ENCODE measurements around the gene CRHBP. TPM values are rescaled to one million over a fixed set of nuclear protein-coding genes. Genes with fewer than 3 reads are reported as not detected.

CRHBP gene
- total RNA-seq, 1 donor = not detected

DNA sequence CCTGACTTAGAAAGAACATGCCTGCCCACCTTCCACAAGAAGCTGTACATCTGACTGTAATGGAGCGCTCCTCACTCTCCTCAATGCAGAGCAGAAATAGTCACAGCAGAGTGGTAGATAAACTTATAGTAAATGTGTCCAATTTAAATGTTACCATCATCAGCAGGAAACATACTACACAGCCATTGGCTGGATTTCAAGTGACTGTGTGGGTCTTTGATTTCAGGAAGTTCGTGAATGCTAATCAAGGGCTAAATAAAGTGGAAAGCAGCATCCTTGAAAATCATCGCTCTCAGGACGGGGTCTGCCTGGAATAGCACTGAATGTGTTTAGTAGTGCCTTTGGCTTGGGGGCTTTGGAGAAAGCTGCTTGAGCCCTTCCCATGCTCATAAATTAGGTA, 32.4 kb upstream of the CRHBP start:
- TF ChIP-seq, protein P1, sequence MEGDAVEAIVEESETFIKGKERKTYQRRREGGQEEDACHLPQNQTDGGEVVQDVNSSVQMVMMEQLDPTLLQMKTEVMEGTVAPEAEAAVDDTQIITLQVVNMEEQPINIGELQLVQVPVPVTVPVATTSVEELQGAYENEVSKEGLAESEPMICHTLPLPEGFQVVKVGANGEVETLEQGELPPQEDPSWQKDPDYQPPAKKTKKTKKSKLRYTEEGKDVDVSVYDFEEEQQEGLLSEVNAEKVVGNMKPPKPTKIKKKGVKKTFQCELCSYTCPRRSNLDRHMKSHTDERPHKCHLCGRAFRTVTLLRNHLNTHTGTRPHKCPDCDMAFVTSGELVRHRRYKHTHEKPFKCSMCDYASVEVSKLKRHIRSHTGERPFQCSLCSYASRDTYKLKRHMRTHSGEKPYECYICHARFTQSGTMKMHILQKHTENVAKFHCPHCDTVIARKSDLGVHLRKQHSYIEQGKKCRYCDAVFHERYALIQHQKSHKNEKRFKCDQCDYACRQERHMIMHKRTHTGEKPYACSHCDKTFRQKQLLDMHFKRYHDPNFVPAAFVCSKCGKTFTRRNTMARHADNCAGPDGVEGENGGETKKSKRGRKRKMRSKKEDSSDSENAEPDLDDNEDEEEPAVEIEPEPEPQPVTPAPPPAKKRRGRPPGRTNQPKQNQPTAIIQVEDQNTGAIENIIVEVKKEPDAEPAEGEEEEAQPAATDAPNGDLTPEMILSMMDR (IDR thresholded peaks at IDR 0.05; ENCODE audit: extremely low read depth, low read depth, low read length) = no peak
- peaks cover 16% of the 10 kb centered on the region for H3K27me3 ChIP-seq (ENCODE audit: insufficient read depth, low read length)
- no peak overlapping the region for H2AFZ ChIP-seq (ENCODE audit: low read length)
- H3K4me1 ChIP-seq (ENCODE audit: insufficient read depth, low read length) = no peaks in the 10 kb centered on the region
- no peak for DNase-seq (ENCODE audit: insufficient read length, low spot score, missing footprints)
- no peak overlapping the region for H3K4me3 ChIP-seq (ENCODE audit: insufficient read depth, low read length)
- no peaks in the 10 kb centered on the region for H3K36me3 ChIP-seq (ENCODE audit: insufficient read depth, low read length)
- H3K4me2 ChIP-seq (ENCODE audit: insufficient read depth, low read length) = no peak overlapping the region
- no peaks in the 10 kb centered on the region for H4K20me1 ChIP-seq (ENCODE audit: insufficient read depth, low read length)
- H3K9me3 ChIP-seq (ENCODE audit: low read depth, low read length) = no peaks in the 10 kb centered on the region
- H3K79me2 ChIP-seq (ENCODE audit: insufficient read depth, low read length) = no peaks in the 10 kb centered on the region
- H3K27ac ChIP-seq (ENCODE audit: low read depth, low read length) = no peak overlapping the region

DNA sequence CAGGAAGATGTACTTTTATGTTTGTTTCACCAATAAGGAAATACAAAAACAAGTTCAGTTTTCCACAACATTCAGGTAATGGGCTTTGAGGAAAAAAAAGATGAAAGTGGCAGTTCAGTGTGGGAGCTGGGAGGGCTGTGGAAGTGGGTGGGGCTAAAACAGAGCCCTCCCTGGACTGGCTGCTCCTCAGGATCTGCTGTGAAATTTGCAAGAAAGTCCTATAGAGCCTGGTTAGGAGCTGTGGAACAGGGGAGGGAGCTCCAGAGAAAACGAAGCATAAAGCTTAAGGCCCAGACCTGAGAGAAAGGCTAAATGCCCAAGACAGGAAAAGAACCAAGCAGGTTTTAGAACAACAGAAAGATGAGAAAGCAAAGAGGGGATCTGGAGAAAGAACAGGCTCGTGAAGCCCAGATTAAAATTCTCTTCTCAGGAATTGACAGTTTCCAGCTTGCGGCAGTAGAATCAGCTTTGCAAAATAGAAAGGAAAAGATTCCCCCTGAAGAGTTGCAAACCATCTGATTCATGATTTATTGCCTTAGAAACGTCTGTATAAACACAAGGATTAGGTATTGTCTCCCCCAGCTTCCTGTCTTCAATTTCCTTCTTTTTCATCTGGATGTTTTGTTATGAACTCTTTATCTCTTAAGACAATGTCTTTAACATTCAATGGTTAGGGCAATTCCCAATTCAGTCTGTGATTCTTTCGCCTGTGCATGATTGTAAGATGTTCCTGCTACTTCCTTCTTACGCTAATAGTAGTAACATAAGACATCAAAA, 26.3 kb upstream of the CRHBP start:
- H3K36me3 ChIP-seq (ENCODE audit: insufficient read depth, low read length) = no peaks in the 10 kb centered on the region
- H3K27ac ChIP-seq (ENCODE audit: low read depth, low read length) = no peak overlapping the region
- no peak for DNase-seq (ENCODE audit: insufficient read length, low spot score, missing footprints)
- no peaks in the 10 kb centered on the region for H3K9me3 ChIP-seq (ENCODE audit: low read depth, low read length)
- TF ChIP-seq, protein P1 (IDR thresholded peaks at IDR 0.05; ENCODE audit: extremely low read depth, low read depth, low read length) = no peak
- no peaks in the 10 kb centered on the region for H3K4me1 ChIP-seq (ENCODE audit: insufficient read depth, low read length)
- no peaks in the 10 kb centered on the region for H4K20me1 ChIP-seq (ENCODE audit: insufficient read depth, low read length)
- no peaks in the 10 kb centered on the region for H3K79me2 ChIP-seq (ENCODE audit: insufficient read depth, low read length)
- no peak overlapping the region for H3K4me2 ChIP-seq (ENCODE audit: insufficient read depth, low read length)
- H3K27me3 ChIP-seq (ENCODE audit: insufficient read depth, low read length) = peaks cover 27% of the 10 kb centered on the region
- H2AFZ ChIP-seq (ENCODE audit: low read length) = no peak overlapping the region
- H3K4me3 ChIP-seq (ENCODE audit: insufficient read depth, low read length) = no peak overlapping the region

DNA sequence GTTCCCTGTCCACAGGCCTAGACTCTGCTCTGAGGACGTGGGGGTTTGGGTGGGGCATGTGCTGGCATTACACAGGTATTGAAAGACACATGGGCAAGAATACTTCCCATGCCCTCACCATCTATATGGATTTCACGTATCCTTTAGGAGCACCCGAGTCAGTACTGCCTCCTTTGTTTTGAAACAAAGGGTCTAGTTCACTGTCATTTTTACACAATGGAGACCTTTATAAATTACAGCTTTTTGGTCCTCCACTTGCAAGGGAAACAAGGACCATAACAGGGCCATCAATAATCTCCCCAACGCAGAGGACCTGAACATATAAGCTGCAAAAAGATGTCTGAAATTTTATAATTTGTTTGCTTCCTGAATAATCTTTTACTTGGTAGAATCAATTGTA, 24.9 kb upstream of the CRHBP start:
- Histone ChIP-seq H3K79me2 (ENCODE audit: insufficient read depth, low read length) (no peaks in the 10 kb centered on the region), H3K9me3 (ENCODE audit: low read depth, low read length) (no peaks in the 10 kb centered on the region), H3K4me3 (ENCODE audit: insufficient read depth, low read length) (no peak overlapping the region), H3K4me1 (ENCODE audit: insufficient read depth, low read length) (no peaks in the 10 kb centered on the region), H3K4me2 (ENCODE audit: insufficient read depth, low read length) (no peak overlapping the region), H4K20me1 (ENCODE audit: insufficient read depth, low read length) (no peaks in the 10 kb centered on the region), H2AFZ (ENCODE audit: low read length) (no peak overlapping the region), H3K27ac (ENCODE audit: low read depth, low read length) (no peak overlapping the region), H3K36me3 (ENCODE audit: insufficient read depth, low read length) (no peaks in the 10 kb centered on the region), H3K27me3 (ENCODE audit: insufficient read depth, low read length) (peaks cover 26% of the 10 kb centered on the region)
- TF ChIP-seq, protein P1 (IDR thresholded peaks at IDR 0.05; ENCODE audit: extremely low read depth, low read depth, low read length) = no peak
- DNase-seq (ENCODE audit: insufficient read length, low spot score, missing footprints) = no peak

DNA sequence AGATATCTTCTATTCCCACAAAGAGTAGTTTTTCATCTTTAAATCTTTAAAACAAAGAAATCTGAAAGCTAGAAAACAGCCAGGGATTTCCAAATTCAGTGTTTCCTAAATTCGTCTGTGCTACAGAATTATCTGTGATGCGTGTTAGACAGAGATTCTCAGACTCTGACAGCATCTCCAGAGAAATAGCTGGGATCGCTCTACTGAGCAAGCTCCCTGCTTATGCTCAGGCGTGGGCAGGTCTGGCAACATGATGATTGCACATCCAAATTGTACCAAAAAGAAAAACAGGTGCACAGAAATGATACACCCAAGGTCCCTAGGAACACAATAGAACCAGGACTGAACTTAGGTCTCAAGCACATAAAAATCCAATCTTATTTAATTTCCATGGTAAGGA, 22.8 kb upstream of the CRHBP start:
- Histone ChIP-seq H2AFZ (ENCODE audit: low read length) (no peak overlapping the region), H3K4me2 (ENCODE audit: insufficient read depth, low read length) (no peak overlapping the region), H3K79me2 (ENCODE audit: insufficient read depth, low read length) (no peaks in the 10 kb centered on the region), H3K27ac (ENCODE audit: low read depth, low read length) (no peak overlapping the region), H3K36me3 (ENCODE audit: insufficient read depth, low read length) (no peaks in the 10 kb centered on the region), H3K9me3 (ENCODE audit: low read depth, low read length) (no peaks in the 10 kb centered on the region), H3K27me3 (ENCODE audit: insufficient read depth, low read length) (peaks cover 19% of the 10 kb centered on the region), H4K20me1 (ENCODE audit: insufficient read depth, low read length) (no peaks in the 10 kb centered on the region), H3K4me3 (ENCODE audit: insufficient read depth, low read length) (no peak overlapping the region), H3K4me1 (ENCODE audit: insufficient read depth, low read length) (no peaks in the 10 kb centered on the region)
- peak; percentile 58 for DNase-seq (ENCODE audit: insufficient read length, low spot score, missing footprints)
- TF ChIP-seq, protein P1 (IDR thresholded peaks at IDR 0.05; ENCODE audit: extremely low read depth, low read depth, low read length) = no peak
